DMS114 treated with DMSO at 0.1 percent for 48 hours (cell line): ENCODE measurements around the gene ERAL1.
"Not testable (repeated sequence)": the region's sequence is repeated elsewhere in the genome, so short reads cannot be mapped to it uniquely, and the experiment has no call there.

Source experiments
- DNase-seq: peaks from one replicate; lab custom pipeline; 2025; ENCODE audit not compliant: unreplicated experiment; lab: John Stamatoyannopoulos, UW

The ERAL1 gene

DNA sequence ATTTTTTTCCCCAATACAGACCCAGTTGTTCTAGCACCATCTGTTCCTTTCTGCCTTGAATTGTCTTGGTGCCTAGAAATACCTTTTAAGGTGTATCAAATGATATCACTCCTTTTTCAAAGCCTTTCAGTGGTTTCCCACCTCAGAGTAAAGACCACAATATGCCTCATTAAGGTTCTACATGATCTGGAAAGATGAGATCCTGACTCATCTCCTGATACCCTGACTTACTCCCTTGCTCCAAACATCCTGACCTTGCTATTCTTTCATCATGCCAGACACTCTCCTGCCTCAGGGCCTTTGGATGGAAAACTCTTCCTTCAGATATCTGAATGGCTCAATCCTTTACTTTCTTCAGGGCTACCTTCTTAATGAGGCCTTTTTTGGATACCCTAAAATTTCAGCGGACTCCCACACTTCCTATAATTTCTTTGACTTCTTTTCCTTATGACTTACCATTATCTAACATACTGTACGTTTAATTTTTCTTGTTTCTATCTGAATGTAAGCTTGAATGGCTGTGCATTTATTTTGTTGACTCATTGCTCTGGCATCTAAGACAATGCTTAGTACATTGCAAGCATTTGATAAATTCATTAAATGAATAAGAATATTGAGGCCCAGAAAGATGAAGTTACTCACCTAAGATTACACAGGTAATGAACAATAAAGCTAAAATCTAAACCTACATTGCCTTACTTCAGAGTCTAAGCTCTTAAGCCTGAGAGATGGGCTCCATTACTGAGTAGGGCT lies 23.5 kb downstream of the ERAL1 start:
- DNase-seq, result no peak

DNA sequence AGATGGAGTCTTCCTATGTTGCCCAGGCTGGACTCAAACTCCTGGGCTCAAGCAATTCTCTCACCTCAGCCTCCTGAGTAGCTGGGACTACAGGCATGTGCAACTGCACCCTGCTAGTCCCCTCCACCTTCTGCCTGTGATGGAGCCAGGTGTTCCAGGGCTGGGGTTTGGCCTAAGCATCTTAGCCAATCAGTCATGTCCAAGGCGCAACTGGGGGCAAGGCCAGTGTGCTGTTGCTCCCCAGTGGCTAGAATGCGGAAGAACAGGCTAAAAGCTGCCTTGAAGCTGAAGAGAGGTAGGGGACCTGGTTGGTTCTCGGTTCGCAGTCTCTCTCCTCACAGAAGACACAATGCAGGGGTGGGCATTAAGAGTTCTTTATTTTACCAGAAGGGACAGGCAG lies 24.2 kb downstream of the ERAL1 start:
- peak; percentile 15 for DNase-seq

DNA sequence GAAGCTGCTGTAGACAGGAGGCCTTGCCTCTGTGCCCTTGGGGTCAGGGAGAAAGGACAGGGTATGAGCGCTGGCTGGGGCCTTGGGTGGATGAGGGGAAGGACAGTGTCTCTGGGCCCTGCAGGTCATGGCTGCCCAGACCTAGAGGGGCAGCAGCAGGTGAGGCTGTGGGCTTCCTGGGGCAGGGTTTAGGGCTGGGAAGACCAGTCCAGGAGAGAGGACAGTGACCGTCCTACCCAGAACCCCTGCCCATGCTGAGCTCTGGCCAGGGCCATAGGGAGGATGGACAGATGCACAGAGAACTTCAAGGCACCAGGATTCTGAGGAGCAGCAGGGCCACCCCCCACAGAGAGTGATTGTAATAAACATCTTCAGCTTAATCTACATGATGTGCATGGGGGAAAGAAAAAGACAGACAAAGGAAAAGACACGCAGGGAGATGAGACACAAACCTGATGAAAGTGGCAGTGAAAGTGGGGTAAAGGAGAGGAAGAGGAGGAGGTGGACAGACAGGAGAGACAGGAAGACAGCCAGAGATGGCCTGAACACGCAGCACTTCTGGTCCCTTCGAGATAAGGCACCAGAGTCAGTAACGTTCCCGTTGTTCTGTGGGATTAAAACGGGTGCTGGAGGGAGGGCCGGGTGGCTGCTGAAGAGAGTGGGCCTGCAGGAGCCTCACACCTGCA lies 25.2 kb downstream of the ERAL1 start:
- DNase-seq, result no peak

DNA sequence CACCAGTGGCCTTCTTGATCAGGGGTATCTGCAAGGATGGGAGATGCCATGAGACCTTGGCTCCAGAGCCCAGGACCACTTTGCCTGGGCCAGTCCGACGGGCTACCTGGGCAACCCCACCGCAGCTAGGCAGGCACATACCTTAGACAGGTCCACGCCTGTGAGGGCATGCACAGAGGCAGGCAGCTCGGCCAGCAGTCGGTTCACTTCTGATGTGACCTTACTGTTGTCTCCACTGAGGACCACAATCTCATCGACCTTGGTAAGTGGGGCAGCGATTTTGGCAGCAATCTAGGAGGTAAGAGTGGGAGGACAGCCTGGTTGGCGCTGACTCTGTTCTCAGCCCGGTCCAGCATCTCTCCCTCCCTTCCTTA lies 25.7 kb downstream of the ERAL1 start:
- no peak for DNase-seq

DNA sequence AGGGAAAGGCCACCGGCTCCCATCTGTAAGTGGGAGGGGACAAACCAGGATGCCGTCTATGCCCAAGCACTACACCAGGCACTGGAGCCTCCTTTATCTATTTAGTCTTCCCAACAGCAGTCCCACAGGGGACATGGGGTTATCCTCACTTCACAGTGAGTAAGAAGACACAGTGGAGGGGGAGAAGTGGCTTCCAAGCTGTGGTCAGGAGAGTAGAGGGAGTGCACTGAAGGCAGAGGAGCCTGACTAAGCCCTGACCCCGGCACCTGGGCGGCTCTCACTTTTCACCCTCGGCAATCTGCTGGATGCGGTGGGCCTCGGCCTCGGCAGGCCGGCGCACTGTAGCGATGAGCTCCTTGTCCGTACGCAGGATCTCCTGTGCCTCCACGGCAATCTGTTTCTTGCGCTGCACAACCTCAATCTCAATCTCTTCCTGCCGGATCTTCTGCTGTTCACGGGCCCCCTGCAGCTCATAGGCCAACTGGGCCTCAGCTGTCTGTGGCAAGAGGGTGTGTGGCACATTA lies 26.8 kb downstream of the ERAL1 start:
- DNase-seq, result no peak

DNA sequence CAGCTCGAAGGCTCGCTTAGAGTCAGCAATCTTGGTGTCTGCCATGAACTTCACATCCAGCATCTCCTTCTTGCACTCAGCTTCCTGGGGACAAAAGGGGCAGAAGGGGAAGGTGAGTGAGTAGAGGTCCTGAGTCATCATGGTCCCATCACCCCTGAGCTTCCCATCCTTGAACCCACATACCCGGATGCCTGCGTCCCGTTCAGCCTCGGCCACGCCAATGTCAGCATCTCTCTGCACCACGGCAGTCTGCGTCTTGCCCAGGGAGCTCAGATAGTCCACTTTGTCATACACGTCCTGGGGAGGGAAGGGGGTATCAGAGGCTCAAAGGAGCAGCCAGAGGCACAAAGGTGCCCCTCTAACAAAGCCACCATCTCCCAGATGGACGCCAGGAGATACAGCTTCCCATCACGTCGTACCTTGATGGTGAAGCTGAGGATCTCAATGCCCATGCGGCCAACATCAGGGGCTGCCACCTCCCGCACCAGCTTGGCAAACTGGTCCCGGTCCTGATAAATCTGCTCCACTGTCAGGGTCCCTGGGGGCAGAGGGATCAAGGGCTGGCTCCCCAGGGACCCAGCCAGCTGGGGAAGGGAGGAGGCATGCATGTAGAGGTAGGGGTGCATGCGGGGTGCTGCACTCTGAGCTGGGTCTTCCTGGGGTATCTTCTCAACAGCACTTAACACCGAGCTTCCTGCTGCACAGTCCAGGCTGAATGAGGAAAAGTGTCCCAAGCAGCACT lies 27.5 kb downstream of the ERAL1 start:
- no peak for DNase-seq

DNA sequence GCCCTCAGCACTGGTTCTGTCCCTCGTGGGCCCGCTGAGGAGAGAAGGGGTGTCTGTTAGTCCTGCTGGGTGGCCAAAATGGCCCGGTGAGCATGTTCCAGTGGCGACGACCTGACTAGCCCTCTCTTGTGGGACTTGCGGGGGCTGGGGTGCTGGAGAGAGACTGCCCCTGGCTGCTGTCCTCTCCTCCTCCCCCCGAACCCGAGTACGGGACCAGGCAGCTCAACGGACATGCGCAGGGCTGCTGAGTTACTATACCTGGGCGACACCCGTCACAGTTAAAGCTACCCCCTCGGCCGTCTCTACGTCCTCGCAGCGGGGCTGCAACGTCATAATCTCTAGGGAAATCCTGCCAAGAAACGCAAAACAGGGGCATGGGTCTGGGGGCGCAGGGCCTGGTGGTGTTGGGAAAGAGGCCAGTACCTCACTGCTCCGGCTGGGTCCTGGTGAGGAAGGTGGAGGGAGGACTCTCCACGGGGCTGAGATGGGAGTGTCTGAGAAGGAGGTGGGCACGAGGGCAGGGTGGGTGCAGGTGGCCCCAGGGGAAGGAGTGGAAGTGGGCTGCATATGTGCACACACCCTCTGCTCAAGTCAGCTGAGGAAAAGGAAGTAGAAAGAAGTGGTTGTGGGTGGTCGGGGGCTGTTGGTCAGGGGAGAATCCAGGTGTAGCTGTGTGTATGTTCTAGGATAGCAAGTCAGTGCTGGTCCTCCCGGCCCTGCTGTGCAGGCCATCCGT lies 29.3 kb downstream of the ERAL1 start:
- no peak for DNase-seq

DNA sequence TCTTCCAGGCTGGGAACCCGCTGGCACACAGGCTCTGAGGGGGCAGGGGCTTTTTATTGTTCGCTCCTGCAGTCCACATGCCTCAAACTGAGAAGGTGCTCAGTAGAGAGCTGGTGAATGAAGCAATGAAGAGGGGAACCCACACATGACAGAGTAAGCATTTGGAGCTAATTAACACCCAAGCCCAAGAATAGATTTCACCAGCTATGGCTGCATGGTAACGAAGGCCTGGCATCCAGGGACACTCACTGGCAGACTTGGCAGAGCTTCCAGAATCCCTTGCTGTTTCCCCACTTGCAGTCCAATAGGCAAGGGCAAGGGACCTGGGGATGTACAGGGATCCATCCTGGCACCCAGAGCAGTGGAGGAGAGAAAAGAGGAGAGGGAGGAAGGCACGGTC lies 30.5 kb downstream of the ERAL1 start:
- no peak for DNase-seq

DNA sequence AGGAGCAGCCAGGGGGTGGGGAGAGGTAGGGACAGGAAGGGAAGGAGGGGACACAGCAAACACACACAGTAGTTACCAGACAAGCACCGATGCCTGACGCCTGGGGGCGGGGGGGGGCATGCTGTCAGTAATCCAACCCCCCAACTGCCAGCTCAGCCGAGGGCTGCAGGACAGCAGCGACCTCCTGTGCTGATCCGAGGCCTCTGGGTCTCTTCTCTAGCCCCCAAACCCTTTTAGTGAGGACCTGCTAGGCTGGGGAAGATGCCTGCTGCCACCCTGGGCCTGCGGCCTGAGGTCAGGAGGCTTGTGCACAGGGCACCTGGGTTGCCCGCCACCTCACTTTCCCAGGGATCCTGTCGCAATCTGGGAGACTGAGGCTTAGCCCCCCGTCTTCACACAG lies 31.1 kb downstream of the ERAL1 start:
- no peak for DNase-seq

DNA sequence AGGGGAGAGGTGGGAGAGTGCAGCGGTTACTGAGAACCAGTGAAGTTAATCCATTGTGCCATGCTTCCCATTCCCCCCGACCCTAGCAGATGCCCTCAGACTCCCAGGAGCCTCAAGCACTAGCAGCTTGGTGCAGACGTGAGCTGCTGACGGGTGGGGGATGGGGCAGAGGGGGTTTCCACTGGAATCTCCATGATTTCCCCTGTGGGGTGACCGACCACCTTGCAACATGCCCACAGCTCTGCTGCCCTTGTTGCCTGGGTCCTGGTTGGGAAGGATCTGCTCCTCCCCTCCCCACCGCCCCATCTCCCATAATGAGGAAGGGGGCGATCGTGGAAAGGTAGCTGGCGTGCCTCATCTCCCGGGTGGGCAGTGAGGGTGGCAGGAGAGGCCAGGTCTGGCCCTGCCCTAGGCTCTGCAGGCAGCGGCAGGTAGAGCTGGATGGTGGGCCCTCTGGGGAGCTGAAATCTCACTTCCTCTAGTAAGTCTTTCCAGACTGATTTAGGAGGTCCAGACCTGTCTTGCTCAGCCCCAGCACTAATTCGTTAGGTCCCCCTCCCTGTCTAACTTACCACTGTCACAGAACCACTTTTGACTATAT lies 33.2 kb downstream of the ERAL1 start:
- DNase-seq, result no peak

DNA sequence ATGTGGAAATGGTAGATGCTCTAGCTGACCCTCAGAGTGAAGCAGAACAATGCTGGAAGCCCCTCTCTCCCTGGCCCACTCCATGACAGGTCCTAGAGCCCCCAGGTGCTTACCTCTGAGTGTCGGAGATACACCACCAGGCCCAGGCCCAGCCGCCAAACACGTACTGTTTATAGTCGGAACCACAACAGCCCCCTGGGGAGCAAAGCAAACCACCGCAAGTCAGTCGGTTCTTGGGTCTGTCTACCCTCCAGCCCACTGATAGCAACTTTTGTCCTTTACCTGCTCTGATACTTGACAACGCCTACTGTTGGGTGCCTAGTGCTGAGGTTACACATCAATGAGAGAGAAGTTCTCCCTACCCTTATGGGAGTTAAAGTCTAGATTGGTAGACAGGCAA lies 34.0 kb downstream of the ERAL1 start:
- no peak for DNase-seq

DNA sequence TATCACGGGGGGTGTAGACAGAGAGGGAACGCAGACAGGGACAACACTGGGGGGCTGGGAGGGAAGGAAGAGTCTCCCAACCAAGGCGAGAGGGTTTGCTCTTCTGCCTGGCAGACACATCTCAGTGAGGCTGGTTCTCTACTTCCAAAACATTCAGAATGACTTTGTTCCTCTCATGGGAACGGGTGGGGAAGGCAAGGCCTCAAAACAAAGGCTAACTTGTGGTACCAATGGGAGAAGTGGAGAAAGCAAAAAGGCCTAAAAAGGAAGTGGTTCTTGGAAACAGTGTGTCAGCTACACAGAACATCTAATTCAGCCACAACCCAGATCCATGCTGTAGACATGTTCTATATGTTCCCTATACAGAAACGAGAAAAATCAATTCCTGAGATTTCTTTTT lies 35.2 kb downstream of the ERAL1 start:
- no peak for DNase-seq

DNA sequence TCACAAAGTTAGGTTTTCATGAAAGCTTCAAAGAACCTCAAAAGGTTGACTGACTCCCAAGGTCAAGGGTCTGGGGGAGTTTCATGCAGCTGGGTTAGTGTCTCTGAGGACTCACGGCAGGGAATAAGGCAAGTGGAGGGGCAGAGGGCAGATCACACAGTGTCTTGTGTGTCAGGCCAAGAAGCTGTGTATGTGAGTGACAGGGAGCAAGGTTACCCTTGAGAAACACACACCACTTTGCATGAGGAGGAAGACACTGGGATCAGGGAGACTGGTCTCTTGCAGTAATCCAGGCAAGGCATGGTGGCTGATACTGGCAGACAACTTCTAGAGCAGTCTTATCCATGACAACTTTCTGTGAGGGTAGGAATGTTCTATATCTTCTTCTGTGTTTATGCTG lies 36.4 kb downstream of the ERAL1 start:
- DNase-seq, result no peak

DNA sequence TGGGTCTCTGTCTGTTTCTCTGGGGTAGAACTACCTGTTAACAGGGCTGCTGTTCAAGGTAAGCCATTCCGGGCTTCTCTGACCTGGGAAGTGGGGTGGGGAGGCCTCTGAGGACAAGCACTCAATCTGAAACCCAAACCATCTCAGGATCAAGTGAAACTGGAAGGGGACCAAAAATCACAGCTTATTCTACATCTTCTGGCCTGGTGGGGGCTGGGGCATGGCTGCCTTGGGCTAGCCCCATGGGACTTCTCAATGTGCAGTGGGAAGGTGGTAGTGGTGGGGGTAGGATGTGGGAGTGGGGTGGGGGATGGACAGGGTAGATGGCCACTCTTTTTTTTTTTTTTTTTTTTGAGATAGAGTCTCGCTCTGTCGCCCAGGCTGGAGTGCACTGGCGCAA lies 37.2 kb downstream of the ERAL1 start:
- no peak for DNase-seq

DNA sequence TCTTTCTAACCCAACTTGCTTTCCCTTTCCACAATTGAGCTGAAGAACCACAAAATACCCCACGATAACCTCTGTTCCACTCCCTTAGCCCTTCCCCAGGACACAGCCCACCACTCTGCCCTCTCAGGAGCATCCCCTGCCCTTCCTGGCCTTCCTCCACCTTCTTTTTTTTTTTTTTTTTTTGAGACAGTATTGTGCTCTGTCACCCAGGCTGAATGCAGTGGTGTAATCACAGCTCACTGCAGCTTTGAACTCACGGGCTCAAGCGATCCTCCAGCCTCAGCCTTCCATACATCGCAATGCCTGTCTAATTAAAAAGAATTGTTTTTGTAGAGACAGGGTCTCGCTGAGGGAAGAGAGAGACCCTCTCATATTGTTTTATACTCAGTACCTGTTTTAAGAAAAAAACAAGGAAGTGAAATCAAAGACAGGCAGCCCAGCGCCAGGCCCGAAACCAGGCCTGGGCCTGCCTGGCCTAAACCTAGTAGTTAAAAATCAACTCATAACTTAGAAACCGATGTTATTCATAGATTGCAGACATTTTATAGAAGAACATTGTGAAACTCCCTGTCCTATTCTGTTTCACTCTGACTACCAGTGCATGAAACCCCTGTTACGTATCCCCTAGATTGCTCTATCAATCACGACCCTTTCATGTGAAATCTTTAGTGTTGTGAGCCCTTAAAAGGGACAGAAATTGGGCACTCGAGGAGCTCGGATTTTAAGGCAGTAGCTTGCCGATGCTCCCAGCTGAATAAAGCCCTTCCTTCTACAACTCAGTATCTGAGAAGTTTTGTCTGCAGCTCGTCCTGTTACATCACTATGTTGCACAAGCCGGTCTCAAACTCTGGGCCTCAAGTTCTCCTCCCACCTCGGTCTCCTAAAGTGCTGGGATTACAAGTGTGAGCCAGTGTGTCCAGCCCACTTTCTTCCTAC lies 38.7 kb downstream of the ERAL1 start:
- not testable (repeated sequence) for DNase-seq

DNA sequence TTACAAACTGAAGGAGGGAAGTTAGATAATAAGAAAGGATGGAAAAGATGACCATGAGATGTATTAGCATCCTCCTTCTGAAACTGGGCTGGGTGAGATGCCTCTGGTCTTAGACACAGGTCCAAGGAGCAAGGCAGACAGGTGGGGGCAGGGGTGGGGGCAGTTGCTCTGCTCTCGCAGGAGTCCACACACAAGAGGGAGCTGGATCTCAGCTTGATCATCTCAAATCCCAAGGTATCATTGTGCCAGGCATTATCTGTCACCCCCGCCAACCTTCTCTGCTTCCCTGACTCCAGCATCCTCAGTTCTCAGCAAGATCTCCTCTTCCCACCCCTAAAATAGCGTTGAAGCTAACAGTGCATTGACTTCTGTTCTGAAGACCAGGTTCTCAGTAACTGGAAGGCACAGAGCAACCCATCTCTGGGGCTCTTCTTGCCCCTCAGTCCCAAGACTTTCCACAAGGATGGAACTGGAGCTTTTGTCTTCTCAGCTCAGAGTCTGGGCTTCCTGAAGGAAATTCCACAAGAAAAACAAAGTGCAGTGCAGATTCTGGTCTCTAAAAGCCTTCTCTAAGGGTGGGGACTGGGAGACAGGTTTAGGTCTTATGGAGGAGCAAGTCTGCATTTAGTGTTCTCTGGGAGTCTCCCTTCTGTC lies 41.1 kb downstream of the ERAL1 start:
- DNase-seq, result no peak

DNA sequence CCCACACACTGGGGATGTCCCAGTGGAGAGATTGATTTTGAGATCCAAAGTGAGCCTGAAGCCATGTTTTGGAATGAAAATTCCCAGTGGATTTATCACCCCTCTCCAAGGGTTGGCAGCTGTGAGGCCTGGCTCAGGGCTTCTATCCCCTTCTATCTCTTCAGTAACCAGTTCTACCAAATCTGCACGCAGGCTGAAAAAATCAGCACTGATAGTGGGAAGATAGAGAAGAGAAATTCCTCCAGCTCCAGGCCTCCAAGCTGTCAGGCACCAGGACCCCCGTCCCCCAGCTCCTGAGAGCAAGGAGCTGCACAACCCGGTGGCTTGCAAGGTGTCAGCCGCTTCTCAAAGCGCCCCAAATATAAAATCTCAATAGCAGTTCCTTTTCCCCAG lies 41.7 kb downstream of the ERAL1 start:
- DNase-seq, result no peak

DNA sequence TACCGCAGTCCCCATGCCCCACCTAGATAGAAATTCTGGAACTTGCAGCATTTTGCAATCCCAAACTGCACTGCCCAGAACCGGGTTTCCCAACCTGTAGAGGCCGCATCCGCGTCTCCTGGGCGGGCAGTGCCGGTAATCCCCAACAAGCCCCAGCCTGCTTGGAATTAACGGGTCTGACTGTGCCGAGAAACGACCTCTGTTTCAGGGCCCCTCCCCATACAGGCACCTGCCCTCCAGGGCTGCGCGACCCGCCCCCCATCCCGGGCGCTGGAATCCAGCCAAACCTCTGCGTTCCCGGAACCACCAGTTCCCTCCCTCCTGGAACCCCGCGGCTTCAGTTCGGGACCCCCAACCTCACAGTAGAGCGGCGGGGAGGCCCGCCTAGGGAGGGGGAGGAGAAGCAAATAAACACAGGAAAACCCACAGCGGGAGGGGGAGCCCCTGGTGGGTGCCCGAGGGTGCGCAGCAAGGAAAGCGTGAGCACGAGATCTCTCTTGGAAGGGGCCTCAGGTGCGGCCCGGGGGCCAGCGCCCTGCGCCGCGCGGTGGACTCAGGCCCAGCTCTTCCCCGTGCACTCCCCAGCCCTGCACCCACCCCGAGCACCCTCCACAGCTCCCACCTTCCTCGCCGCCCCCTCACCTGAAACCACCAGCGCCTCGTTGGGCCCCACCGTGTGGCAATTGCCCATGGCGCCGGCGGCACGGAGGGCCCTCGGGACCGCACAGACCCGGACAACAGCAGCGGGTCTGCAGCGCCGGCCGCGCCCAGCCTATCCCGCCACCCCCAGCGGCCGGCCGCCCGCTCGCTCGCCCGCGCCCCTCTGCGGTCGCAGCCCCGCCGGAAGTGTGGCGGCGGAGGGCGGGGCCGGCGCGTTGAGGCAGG lies 42.3 kb downstream of the ERAL1 start, which contains the start of gene FLOT2:
Gene FLOT2, minus strand, starts transcription at position 850 of the 885 bp plus-strand sequence. Its CDS starts 159 bp downstream, at position 691.
- DNase-seq, result no peak
